ENCODE measurements around the gene COL9A3.
A peak's percentile ranks its signal among the peaks of the same experiment; 100 is the strongest.

Gene COL9A3

GRCh38 chr20:62830821-62831220, 14.0 kb downstream of the COL9A3 start:
- FAIRE-seq (no peak), DNase-seq (ENCODE audit: insufficient read length, low spot score) (no peak)
- TF ChIP-seq POU2F2 (IDR thresholded peaks at IDR 0.05; ENCODE audit: low read depth, low read length): no peak
- no peak for TF ChIP-seq SPI1 (IDR thresholded peaks at IDR 0.05; ENCODE audit: low read depth, low read length)

- no peak for DNase-seq (ENCODE audit: insufficient read length, low spot score)
- TF ChIP-seq SPI1 (IDR thresholded peaks at IDR 0.05; ENCODE audit: low read depth, low read length): no peak
- no peak for TF ChIP-seq POLR2A (IDR thresholded peaks at IDR 0.05; ENCODE audit: low read depth, low read length)
- no peak for TF ChIP-seq POU2F2 (IDR thresholded peaks at IDR 0.05; ENCODE audit: low read depth, low read length)
- TF ChIP-seq TAF1 (IDR thresholded peaks at IDR 0.05; ENCODE audit: low read depth, low read length): no peak
- no peak for TF ChIP-seq PAX5 (IDR thresholded peaks at IDR 0.05; ENCODE audit: insufficient read depth, low read length, severe bottlenecking)
- TF ChIP-seq POLR2AphosphoS5 (IDR thresholded peaks at IDR 0.05; ENCODE audit: low read depth, low read length): no peak
- no peak for FAIRE-seq
Observed at GRCh38 chr20:62831361-62831788, 14.5 kb downstream of the COL9A3 start.

GRCh38 chr20:62831854-62832211, 15.0 kb downstream of the COL9A3 start:
- FAIRE-seq (peak; percentile 66), DNase-seq (ENCODE audit: insufficient read length, low spot score) (no peak)
- TF ChIP-seq TAF1 (IDR thresholded peaks at IDR 0.05; ENCODE audit: low read depth, low read length) (no peak), POLR2AphosphoS5 (IDR thresholded peaks at IDR 0.05; ENCODE audit: low read depth, low read length) (no peak), SPI1 (IDR thresholded peaks at IDR 0.05; ENCODE audit: low read depth, low read length) (no peak), PAX5 (IDR thresholded peaks at IDR 0.05; ENCODE audit: insufficient read depth, low read length, severe bottlenecking) (no peak), POLR2A (IDR thresholded peaks at IDR 0.05; ENCODE audit: low read depth, low read length) (no peak), POU2F2 (IDR thresholded peaks at IDR 0.05; ENCODE audit: low read depth, low read length) (no peak)

GRCh38 chr20:62832212-62832922, 15.5 kb downstream of the COL9A3 start:
- peak; percentile 91 for FAIRE-seq
- peak; percentile 83 for DNase-seq (ENCODE audit: insufficient read length, low spot score)
- TF ChIP-seq POLR2A (IDR thresholded peaks at IDR 0.05; ENCODE audit: low read depth, low read length): no peak
- 0 out of 2 replicates have a peak, but pooled peaks have one; percentile 27 for TF ChIP-seq SPI1 (IDR thresholded peaks at IDR 0.05; ENCODE audit: low read depth, low read length)
- TF ChIP-seq TAF1 (IDR thresholded peaks at IDR 0.05; ENCODE audit: low read depth, low read length): no peak
- TF ChIP-seq POU2F2 (IDR thresholded peaks at IDR 0.05; ENCODE audit: low read depth, low read length): peak; percentile 93
- no peak for TF ChIP-seq PAX5 (IDR thresholded peaks at IDR 0.05; ENCODE audit: insufficient read depth, low read length, severe bottlenecking)
- no peak for TF ChIP-seq POLR2AphosphoS5 (IDR thresholded peaks at IDR 0.05; ENCODE audit: low read depth, low read length)

GRCh38 chr20:62832951-62833391, 16.1 kb downstream of the COL9A3 start:
- TF ChIP-seq POU2F2 (IDR thresholded peaks at IDR 0.05; ENCODE audit: low read depth, low read length) (no peak), SPI1 (IDR thresholded peaks at IDR 0.05; ENCODE audit: low read depth, low read length) (no peak), POLR2A (IDR thresholded peaks at IDR 0.05; ENCODE audit: low read depth, low read length) (no peak), POLR2AphosphoS5 (IDR thresholded peaks at IDR 0.05; ENCODE audit: low read depth, low read length) (no peak), PAX5 (IDR thresholded peaks at IDR 0.05; ENCODE audit: insufficient read depth, low read length, severe bottlenecking) (no peak), TAF1 (IDR thresholded peaks at IDR 0.05; ENCODE audit: low read depth, low read length) (no peak)
- FAIRE-seq: no peak

GRCh38 chr20:62834967-62835730, 18.3 kb downstream of the COL9A3 start:
- no peak for FAIRE-seq
- DNase-seq (ENCODE audit: insufficient read length, low spot score): no peak

More at GRCh38 chr20:62832951-62833391, 16.1 kb downstream of the COL9A3 start:
- no peak for DNase-seq (ENCODE audit: insufficient read length, low spot score)

GRCh38 chr20:62835931-62836861, 19.3 kb downstream of the COL9A3 start:
- FAIRE-seq: no peak
- DNase-seq (ENCODE audit: insufficient read length, low spot score): no peak

More at GRCh38 chr20:62834967-62835730, 18.3 kb downstream of the COL9A3 start:
- no peak for TF ChIP-seq POLR2A (IDR thresholded peaks at IDR 0.05; ENCODE audit: low read depth, low read length)
- no peak for TF ChIP-seq POLR2AphosphoS5 (IDR thresholded peaks at IDR 0.05; ENCODE audit: low read depth, low read length)
- no peak for TF ChIP-seq TAF1 (IDR thresholded peaks at IDR 0.05; ENCODE audit: low read depth, low read length)
- no peak for TF ChIP-seq POU2F2 (IDR thresholded peaks at IDR 0.05; ENCODE audit: low read depth, low read length)
- no peak for TF ChIP-seq SPI1 (IDR thresholded peaks at IDR 0.05; ENCODE audit: low read depth, low read length)
- TF ChIP-seq PAX5 (IDR thresholded peaks at IDR 0.05; ENCODE audit: insufficient read depth, low read length, severe bottlenecking): no peak

GRCh38 chr20:62836967-62837490, 20.2 kb downstream of the COL9A3 start:
- no peak for TF ChIP-seq POLR2A (IDR thresholded peaks at IDR 0.05; ENCODE audit: low read depth, low read length)
- TF ChIP-seq SPI1 (IDR thresholded peaks at IDR 0.05; ENCODE audit: low read depth, low read length): no peak
- no peak for TF ChIP-seq TAF1 (IDR thresholded peaks at IDR 0.05; ENCODE audit: low read depth, low read length)
- no peak for TF ChIP-seq PAX5 (IDR thresholded peaks at IDR 0.05; ENCODE audit: insufficient read depth, low read length, severe bottlenecking)
- TF ChIP-seq POU2F2 (IDR thresholded peaks at IDR 0.05; ENCODE audit: low read depth, low read length): no peak
- no peak for TF ChIP-seq POLR2AphosphoS5 (IDR thresholded peaks at IDR 0.05; ENCODE audit: low read depth, low read length)
- FAIRE-seq: no peak

More at GRCh38 chr20:62835931-62836861, 19.3 kb downstream of the COL9A3 start:
- TF ChIP-seq POLR2AphosphoS5 (IDR thresholded peaks at IDR 0.05; ENCODE audit: low read depth, low read length) (no peak), POLR2A (IDR thresholded peaks at IDR 0.05; ENCODE audit: low read depth, low read length) (no peak), TAF1 (IDR thresholded peaks at IDR 0.05; ENCODE audit: low read depth, low read length) (no peak), SPI1 (IDR thresholded peaks at IDR 0.05; ENCODE audit: low read depth, low read length) (no peak), POU2F2 (IDR thresholded peaks at IDR 0.05; ENCODE audit: low read depth, low read length) (no peak), PAX5 (IDR thresholded peaks at IDR 0.05; ENCODE audit: insufficient read depth, low read length, severe bottlenecking) (no peak)

More at GRCh38 chr20:62836967-62837490, 20.2 kb downstream of the COL9A3 start:
- no peak for DNase-seq (ENCODE audit: insufficient read length, low spot score)

All from GM12891 (cell line).